GM12865 (cell line): ENCODE measurements around the gene LHX4.

Experiments used
- DNase-seq: peaks from one replicate; pipeline ENCODE4 v3.0.0; 2010; ENCODE audit warnings: low read depth
- H3K4me3 ChIP-seq: 2 replicates; pipeline ENCODE4 v1.5.1; 2011; ENCODE audit warnings: mild to moderate bottlenecking, low read depth, low read length, control low read depth
- TF ChIP-seq, protein P1 (sequence below): IDR thresholded peaks from 2 replicates; pipeline ENCODE4 v1.5.1; 2011; ENCODE audit warnings: low read length, control low read depth, low read depth, inconsistent platforms; ENCODE audit not compliant: insufficient read depth; ENCODE audit errors: missing control alignments

The LHX4 gene

DNA sequence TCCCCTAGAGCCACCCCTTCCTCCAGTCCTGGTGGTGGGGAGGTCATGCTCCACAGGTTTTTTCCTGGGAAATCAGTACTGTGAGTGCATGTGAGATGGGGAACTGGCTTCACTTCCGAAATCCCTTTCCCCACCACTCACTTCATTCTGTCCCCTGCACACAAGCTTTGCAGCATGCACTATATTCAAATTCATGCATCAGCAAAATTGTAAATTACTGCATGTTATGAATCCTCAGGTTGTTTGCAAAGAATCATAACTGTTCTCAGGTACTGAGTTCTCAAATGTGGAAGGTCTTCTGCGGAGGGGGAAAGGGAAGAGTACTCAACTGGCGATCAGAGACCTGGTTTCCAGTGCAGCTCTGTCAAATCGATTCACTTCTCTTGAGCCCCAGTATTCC is 42.3 kb downstream of the LHX4 start:
- TF ChIP-seq, protein P1, sequence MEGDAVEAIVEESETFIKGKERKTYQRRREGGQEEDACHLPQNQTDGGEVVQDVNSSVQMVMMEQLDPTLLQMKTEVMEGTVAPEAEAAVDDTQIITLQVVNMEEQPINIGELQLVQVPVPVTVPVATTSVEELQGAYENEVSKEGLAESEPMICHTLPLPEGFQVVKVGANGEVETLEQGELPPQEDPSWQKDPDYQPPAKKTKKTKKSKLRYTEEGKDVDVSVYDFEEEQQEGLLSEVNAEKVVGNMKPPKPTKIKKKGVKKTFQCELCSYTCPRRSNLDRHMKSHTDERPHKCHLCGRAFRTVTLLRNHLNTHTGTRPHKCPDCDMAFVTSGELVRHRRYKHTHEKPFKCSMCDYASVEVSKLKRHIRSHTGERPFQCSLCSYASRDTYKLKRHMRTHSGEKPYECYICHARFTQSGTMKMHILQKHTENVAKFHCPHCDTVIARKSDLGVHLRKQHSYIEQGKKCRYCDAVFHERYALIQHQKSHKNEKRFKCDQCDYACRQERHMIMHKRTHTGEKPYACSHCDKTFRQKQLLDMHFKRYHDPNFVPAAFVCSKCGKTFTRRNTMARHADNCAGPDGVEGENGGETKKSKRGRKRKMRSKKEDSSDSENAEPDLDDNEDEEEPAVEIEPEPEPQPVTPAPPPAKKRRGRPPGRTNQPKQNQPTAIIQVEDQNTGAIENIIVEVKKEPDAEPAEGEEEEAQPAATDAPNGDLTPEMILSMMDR: no peak
- no peak for DNase-seq
- no peak overlapping the region for H3K4me3 ChIP-seq

DNA sequence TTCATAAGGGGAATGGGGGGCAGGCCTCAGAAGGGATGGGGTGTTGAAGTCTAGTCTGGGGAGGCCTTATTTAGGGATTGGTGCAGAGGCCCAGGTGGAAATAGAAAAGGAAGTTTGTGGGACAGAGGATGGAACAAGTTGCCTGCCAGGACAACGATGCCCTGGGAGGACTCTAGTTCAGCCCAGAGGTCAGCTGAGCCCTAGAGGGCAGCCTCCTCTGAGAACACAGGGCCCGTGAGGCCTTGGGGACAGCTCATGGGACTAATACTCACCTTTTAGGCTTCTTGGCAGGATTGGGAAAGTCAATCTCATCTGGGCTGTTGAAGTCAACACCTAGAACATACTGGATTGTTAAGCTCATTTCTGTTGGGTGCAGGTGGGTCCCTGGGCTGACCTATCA is 43.0 kb downstream of the LHX4 start:
- TF ChIP-seq, protein P1: no peak
- no peak overlapping the region for H3K4me3 ChIP-seq
- DNase-seq: no peak

DNA sequence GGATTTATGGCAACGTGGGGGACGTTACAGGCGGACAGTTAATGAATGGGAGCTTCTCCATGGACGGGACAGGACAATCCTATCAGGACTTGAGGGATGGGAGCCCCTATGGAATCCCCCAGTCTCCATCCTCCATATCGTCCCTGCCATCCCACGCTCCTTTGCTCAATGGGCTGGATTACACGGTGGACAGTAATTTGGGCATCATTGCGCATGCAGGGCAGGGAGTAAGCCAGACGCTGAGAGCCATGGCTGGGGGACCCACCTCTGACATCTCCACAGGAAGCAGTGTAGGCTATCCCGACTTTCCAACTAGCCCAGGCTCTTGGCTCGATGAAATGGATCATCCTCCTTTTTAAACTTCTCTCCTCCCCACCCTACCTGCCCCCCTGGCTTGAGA is 44.2 kb downstream of the LHX4 start:
- TF ChIP-seq, protein P1: no peak
- no peak overlapping the region for H3K4me3 ChIP-seq
- DNase-seq: no peak

DNA sequence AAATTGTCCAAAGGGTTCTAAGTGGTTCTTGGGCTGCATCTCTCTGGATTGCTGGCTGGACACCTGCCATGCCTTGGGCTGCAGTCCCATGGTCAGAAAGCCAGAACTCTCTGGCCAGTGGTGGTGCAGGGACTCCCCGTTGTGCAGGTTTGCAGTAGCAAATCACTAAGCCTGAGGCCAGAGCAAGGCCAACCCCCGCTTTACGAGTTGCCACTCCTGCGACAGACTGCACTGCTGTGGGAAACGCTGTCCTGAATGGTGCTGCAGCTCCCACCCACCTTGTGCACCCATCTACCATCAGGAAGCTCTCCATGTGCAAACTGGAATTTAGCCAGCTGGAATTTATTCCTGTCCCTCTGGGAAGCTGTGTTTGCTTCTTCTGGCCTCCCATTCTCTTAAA is 45.7 kb downstream of the LHX4 start:
- no peak overlapping the region for H3K4me3 ChIP-seq
- TF ChIP-seq, protein P1: no peak
- DNase-seq: no peak

DNA sequence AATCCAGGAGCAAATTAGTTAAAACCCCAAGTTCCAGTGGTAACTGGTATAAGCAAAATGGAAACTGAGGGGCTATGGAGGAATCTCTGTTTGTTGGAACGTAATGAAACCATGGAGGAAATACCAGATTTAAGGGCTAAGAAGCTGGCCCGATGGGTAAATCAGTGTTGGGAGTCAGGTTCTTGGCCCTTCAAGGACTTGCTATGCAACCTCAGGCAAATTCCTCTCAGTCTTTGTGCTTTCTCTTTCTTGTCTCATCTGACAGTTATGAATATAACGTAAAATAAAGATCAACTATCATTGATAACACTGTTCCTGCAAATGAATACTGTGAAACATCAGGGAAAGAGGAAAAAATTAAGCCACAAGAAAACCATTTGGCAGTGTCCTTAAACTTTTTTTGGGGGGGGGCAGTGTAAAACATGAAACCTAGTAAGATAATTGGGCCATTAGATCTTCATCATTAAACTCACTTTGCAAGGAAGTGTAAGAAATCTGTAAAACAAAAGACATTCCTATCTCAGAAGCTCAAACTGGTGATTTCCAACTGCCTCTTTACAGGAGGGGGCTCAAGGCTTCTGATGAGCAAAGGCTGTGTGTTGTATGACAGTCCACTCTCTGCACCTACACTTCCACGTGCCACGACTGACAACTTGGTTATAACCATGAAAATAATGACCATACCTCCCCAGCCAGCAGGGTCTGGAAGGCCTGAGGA is 47.6 kb downstream of the LHX4 start:
- DNase-seq: no peak
- H3K4me3 ChIP-seq: no peak overlapping the region
- TF ChIP-seq, protein P1: no peak

DNA sequence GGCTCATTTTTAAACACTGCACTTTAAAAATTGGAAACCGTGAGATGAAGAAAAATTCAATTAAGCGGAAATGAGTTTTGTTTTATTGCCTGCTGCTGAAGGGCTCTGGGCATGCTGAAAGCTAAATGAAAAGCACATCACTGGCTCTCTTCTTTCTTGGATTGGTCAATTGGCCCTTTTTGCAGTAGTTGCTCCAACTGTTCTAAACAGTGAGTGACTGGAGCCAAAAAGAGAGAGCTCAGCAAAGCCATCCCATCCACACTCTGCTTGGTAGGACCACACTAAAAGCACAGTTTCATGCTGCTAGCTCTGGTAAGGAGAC is 48.1 kb downstream of the LHX4 start:
- no peak for DNase-seq
- TF ChIP-seq, protein P1: no peak
- no peak overlapping the region for H3K4me3 ChIP-seq
